Measurements from ENCODE around the gene ARHGEF4. TPM values are rescaled to one million over a fixed set of nuclear protein-coding genes. Genes with fewer than 3 reads are reported as not detected.

The ARHGEF4 gene
- total and polyA plus RNA-seq, 2 experiments from 2014 or later: 4.6 to 16.6 TPM

DNA sequence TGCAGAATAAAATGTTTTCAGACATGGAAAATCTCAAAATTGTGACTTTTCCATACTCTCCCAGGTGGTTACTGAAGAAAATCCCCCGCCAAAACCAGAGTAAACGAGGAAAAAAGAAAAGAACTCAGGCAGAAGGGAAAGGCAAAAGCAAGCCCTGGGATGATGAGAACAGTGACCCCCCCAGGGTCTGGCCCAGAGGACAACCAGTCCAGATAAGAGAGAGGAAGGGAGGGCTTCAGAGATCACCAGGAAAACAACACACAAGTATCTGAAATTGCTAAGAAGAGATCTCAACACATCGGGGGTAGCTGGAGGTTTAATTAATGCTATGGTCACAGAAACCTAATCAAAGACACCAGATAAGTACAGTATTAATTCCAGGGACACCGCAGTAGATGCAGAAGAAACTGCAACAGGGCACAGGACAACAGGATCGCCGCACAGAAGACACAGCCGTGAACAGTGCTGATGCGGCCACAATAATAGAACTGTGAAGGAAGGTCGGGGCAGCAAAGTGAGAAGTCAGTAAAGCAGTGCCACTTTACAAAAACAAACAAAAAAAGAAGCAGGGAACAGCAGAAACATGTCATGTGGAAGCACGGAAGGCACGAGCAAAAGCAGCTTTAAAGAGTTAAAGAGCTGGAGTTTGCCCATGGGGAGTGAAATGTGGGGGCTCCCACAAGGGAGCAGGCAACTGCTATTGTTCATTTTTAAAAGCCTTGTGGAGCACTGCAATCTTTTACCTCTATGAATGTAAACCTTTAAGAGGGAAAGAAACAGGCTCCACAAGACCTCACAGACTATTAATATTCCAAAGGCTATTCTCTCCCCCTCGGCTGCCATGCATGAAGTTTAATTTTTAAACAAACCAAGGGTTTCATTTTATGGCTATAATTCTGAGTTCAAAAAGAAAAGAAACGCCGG is 228.1 kb downstream of the ARHGEF4 start:
- H3K27me3 ChIP-seq (ENCODE audit: insufficient read depth): no peaks in the 10 kb centered on the region
- H3F3A ChIP-seq (replicated peaks; ENCODE audit: low read depth): no peaks in the 10 kb centered on the region
- Mint-ChIP-seq H3K36me3 (ENCODE audit: low read depth) (peaks cover 64% of the 10 kb centered on the region), H3K9me3 (no peaks in the 10 kb centered on the region), H3K27ac (peak overlapping the region; percentile 23; the same call in 1 of the 2 replicates), H3K4me1 (peaks cover 10% of the 10 kb centered on the region), H3K27me3 (ENCODE audit: insufficient read depth, low read depth, poor library complexity) (peaks cover 3% of the 10 kb centered on the region), H3K4me3 (no peak overlapping the region)
- H3K4me2 ChIP-seq: no peak overlapping the region
- H3K9me2 ChIP-seq (ENCODE audit: insufficient read depth): no peaks in the 10 kb centered on the region
- no peak overlapping the region for H2AFZ ChIP-seq
- no peak for TF ChIP-seq ETS1 (IDR thresholded peaks at IDR 0.05)
- TF ChIP-seq, protein P1, sequence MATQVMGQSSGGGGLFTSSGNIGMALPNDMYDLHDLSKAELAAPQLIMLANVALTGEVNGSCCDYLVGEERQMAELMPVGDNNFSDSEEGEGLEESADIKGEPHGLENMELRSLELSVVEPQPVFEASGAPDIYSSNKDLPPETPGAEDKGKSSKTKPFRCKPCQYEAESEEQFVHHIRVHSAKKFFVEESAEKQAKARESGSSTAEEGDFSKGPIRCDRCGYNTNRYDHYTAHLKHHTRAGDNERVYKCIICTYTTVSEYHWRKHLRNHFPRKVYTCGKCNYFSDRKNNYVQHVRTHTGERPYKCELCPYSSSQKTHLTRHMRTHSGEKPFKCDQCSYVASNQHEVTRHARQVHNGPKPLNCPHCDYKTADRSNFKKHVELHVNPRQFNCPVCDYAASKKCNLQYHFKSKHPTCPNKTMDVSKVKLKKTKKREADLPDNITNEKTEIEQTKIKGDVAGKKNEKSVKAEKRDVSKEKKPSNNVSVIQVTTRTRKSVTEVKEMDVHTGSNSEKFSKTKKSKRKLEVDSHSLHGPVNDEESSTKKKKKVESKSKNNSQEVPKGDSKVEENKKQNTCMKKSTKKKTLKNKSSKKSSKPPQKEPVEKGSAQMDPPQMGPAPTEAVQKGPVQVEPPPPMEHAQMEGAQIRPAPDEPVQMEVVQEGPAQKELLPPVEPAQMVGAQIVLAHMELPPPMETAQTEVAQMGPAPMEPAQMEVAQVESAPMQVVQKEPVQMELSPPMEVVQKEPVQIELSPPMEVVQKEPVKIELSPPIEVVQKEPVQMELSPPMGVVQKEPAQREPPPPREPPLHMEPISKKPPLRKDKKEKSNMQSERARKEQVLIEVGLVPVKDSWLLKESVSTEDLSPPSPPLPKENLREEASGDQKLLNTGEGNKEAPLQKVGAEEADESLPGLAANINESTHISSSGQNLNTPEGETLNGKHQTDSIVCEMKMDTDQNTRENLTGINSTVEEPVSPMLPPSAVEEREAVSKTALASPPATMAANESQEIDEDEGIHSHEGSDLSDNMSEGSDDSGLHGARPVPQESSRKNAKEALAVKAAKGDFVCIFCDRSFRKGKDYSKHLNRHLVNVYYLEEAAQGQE (IDR thresholded peaks at IDR 0.05; ENCODE audit: unreplicated experiment): no peak
- TF ChIP-seq NANOG (IDR thresholded peaks at IDR 0.05; ENCODE audit: borderline replicate concordance): no peak
- TF ChIP-seq, protein P2, sequence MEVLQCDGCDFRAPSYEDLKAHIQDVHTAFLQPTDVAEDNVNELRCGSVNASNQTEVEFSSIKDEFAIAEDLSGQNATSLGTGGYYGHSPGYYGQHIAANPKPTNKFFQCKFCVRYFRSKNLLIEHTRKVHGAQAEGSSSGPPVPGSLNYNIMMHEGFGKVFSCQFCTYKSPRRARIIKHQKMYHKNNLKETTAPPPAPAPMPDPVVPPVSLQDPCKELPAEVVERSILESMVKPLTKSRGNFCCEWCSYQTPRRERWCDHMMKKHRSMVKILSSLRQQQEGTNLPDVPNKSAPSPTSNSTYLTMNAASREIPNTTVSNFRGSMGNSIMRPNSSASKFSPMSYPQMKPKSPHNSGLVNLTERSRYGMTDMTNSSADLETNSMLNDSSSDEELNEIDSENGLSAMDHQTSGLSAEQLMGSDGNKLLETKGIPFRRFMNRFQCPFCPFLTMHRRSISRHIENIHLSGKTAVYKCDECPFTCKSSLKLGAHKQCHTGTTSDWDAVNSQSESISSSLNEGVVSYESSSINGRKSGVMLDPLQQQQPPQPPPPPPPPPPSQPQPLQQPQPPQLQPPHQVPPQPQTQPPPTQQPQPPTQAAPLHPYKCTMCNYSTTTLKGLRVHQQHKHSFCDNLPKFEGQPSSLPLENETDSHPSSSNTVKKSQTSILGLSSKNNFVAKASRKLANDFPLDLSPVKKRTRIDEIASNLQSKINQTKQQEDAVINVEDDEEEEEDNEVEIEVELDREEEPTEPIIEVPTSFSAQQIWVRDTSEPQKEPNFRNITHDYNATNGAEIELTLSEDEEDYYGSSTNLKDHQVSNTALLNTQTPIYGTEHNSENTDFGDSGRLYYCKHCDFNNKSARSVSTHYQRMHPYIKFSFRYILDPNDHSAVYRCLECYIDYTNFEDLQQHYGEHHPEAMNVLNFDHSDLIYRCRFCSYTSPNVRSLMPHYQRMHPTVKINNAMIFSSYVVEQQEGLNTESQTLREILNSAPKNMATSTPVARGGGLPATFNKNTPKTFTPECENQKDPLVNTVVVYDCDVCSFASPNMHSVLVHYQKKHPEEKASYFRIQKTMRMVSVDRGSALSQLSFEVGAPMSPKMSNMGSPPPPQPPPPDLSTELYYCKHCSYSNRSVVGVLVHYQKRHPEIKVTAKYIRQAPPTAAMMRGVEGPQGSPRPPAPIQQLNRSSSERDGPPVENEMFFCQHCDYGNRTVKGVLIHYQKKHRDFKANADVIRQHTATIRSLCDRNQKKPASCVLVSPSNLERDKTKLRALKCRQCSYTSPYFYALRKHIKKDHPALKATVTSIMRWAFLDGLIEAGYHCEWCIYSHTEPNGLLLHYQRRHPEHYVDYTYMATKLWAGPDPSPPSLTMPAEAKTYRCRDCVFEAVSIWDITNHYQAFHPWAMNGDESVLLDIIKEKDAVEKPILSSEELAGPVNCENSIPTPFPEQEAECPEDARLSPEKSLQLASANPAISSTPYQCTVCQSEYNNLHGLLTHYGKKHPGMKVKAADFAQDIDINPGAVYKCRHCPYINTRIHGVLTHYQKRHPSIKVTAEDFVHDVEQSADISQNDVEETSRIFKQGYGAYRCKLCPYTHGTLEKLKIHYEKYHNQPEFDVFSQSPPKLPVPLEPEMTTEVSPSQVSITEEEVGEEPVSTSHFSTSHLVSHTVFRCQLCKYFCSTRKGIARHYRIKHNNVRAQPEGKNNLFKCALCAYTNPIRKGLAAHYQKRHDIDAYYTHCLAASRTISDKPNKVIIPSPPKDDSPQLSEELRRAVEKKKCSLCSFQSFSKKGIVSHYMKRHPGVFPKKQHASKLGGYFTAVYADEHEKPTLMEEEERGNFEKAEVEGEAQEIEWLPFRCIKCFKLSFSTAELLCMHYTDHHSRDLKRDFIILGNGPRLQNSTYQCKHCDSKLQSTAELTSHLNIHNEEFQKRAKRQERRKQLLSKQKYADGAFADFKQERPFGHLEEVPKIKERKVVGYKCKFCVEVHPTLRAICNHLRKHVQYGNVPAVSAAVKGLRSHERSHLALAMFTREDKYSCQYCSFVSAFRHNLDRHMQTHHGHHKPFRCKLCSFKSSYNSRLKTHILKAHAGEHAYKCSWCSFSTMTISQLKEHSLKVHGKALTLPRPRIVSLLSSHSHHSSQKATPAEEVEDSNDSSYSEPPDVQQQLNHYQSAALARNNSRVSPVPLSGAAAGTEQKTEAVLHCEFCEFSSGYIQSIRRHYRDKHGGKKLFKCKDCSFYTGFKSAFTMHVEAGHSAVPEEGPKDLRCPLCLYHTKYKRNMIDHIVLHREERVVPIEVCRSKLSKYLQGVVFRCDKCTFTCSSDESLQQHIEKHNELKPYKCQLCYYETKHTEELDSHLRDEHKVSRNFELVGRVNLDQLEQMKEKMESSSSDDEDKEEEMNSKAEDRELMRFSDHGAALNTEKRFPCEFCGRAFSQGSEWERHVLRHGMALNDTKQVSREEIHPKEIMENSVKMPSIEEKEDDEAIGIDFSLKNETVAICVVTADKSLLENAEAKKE (CRISPR knock-in tag; IDR thresholded peaks at IDR 0.05): no peak
- no peak for TF ChIP-seq ZNF114 (CRISPR knock-in tag; IDR thresholded peaks at IDR 0.05)
- peaks cover 100% of the 10 kb centered on the region for H3K79me2 ChIP-seq (replicated peaks; ENCODE audit: insufficient read depth)
- no peak overlapping the region for H3K4me3 ChIP-seq
- peaks cover 89% of the 10 kb centered on the region for H4K20me1 ChIP-seq (replicated peaks; ENCODE audit: insufficient read depth)
- ATAC-seq (no peak), DNase-seq (ENCODE audit: low spot score) (no peak)
- 0 out of 2 replicates have a peak, but pooled peaks cover 3% of the 10 kb centered on the region for H3K4me1 ChIP-seq (ENCODE audit: insufficient read depth)
- H3K27ac ChIP-seq (ENCODE audit: low read depth): 0 out of 2 replicates have a peak overlapping the region, but pooled peaks have one; percentile 26
- H3K36me3 ChIP-seq (ENCODE audit: insufficient read depth): peaks cover 16% of the 10 kb centered on the region

Measured in GM23338 (cell line).